GM12874 (cell line): ENCODE data around the gene STUB1.

Experiments
- TF ChIP-seq, protein P1 (sequence below): IDR thresholded peaks from 2 replicates; pipeline ENCODE4 v1.5.1; 2011; ENCODE audit warnings: low read depth, mild to moderate bottlenecking, control low read depth, low read length, moderate library complexity; ENCODE audit not compliant: insufficient read depth

Gene STUB1

DNA sequence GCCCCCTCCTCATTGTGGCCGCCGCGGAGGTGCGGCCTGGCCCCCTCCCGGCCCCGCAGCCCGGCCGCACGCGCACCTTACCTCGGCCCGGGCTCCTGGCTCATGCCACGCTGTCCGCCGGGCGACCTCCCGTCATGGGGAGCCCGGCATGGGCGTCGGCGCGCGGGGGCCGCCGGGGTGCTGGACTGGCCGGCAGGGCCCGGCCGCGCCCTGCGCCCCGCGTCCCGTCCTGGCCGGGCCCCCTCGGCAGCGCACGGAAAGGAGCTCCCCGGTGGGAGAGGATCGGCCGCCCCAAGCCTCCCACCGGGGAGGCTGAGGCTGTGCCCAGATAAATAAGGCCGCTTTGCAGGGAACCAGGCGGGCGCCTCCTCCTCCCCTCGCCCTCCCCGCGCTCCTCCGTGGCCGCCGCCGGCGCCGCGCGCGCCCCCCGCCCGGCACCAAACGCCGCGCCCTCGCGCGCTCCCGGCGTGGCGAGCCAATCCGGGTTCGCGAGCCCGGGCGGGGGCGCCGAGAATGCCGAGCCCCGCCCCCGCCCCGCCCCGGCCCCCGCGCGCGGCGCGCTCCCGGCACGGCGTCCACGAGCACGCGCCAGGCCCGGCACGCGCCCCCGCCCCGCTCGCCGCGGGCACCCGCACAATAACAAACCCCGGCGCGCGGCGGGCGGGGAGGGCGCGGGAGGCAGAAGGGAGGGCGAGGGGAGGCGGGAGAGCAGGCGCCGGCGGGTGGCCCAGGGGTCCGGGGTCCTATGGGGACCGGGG lies 25.4 kb downstream of the STUB1 start, which contains the start of gene FBXL16:
FBXL16 (minus strand) TSS at position 371 of the 758 bp plus-strand sequence. CDS start 8,396 bp downstream, outside the sequence.
- TF ChIP-seq, protein P1, sequence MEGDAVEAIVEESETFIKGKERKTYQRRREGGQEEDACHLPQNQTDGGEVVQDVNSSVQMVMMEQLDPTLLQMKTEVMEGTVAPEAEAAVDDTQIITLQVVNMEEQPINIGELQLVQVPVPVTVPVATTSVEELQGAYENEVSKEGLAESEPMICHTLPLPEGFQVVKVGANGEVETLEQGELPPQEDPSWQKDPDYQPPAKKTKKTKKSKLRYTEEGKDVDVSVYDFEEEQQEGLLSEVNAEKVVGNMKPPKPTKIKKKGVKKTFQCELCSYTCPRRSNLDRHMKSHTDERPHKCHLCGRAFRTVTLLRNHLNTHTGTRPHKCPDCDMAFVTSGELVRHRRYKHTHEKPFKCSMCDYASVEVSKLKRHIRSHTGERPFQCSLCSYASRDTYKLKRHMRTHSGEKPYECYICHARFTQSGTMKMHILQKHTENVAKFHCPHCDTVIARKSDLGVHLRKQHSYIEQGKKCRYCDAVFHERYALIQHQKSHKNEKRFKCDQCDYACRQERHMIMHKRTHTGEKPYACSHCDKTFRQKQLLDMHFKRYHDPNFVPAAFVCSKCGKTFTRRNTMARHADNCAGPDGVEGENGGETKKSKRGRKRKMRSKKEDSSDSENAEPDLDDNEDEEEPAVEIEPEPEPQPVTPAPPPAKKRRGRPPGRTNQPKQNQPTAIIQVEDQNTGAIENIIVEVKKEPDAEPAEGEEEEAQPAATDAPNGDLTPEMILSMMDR = no peak

DNA sequence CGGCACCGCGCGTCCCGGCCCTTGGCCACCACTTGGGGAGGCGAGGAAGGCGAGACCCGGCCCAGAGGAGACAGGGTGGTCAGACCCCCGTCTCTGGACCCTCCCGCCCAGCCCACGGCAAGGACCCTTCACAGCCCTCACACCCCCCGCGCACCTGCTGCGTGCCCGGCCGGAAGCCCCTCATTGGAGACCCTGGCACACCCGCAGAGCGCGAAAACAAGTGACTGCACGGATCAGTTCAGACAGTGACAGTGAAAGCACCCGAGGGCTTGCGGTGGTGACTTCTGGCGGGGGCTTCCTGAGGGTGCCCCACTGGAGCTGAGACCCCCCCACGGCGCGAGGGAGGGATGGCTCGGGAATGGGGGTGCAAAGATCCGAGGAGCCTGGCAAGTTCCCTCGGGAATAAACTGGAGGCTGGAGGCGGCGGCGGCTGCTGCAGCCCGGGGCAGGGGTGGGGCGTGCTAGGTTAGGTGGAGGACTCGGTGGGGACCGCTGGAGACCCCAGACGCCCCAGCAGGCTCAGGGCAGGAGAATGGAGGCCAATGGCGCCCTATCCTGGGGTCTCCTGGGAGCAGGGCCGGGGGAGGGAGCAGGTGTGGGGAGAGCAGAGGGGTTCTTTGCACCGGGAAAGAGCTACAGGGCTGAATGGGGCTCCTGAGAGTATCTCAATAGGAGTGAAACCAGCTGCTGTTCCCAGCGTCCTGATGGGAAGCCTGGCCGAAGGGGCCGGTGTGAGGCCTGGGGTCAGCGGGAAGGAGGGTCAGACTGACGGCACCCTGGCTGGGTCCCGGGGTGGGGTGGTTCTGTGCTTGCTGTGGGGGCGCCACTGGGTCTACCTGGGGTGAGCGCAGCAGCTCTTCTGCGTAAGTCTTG lies 26.2 kb downstream of the STUB1 start:
- TF ChIP-seq, protein P1 = no peak

DNA sequence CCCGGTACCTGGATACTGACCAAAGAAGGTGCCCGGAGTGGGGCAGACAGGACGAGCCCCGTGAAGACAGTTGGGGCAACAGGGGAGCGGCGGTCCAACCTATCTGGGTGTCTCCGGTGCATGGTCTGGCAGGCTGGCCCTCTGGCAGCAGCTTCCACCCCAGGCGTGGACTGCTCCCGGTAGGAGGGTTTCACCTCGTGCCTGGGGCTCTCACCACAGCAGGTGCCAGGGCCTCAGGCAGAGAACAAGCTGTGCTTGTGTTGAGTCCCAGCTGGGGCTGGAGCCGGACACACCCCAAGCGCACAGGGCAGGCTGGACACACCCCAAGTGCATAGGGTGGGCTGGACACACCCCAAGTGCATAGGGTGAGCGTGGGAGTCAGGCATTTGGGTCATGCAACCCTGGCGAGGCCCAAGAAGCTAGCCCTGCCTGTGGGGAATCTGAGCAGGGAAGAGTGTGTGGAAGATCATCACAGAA lies 26.9 kb downstream of the STUB1 start:
- TF ChIP-seq, protein P1 = no peak

DNA sequence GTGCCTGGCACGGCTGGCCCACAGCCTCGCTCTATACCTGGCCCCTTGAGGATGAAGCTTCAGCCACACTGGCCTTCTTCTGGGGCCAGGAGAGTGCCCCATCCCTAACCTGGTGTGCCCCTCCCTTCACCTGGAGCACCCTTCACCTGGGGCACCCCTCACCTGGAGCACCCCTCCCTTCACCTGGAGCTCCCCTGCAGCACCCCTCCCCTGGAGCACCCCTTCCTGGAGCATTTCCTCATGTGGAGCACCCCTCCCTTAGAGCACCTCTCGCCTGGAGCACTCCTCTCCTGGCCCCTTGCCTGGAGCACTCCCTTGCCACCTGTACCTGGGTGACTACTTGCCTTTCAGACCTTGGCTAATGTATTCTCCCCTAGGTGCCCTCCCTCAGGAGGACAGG lies 27.8 kb downstream of the STUB1 start:
- TF ChIP-seq, protein P1 = no peak

DNA sequence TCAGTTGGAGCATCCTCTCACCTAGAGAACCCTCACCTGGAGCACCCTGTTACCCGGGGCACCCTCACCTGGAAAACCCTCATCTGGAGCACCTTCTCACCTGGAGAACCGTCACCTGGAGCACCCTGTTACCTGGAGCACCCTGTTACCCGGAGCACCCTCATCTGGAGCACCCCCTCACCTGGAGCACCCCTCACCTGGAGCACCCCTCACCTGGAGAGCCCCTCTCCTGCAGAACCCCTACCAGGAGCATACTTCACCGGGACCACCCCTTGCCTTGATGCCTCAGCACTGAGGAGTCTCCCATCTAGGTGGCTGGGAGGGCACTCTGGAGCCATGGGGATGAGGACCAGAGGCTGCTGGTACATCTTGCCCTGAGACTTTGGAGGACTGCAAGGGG lies 28.7 kb downstream of the STUB1 start:
- TF ChIP-seq, protein P1 = no peak

DNA sequence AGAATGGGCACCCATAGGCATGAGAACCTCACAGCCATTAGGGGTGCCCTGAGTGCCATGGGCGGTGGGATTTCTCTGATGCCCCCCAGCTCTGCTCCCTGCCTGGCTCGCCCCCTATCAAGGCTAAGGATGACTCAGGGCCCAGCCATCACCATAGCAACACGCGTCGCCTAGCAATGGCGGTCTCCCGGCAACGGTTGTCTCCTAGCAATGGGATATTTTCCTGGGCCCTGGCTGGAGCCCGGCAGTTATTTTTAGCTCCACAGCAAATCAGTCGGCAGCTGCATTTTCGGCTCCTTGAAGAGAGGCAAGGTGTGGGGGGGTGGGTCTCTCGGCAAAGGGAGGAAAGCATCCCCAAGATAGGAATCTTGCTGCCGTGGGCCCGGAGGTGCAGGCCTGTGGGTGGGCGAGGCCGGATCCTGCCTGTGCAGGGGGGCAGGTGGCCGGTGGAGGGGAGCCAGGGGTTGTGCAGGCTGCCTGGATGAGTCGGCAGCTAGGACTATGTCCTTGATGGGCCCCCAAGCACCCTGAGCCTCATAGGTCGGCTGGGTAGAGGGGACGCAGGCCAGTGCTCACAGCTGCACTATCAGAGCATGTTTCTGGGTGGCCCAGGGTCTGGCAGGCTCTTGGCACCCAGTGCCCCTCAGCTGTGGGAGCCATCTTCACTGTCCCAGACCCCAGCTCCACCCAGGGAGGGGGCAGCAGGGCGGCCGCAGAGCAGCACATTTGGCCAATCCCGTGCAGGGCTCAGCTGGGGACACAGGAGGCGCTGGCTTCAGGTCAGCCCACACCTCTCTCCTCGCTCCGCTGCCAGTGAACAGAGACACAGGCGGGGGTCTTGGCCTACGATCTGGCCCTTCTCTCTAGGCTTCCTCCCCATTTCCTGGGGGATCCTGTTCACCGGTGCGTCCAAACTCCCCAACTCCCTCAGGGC lies 29.6 kb downstream of the STUB1 start:
- TF ChIP-seq, protein P1 = no peak
